ENCODE data around the gene TNNI3. TPM values are rescaled to one million over a fixed set of nuclear protein-coding genes. Genes with fewer than 3 reads are reported as not detected.

TNNI3 gene
- polyA plus RNA-seq, 1 of the 3 experiments (the other 2 are of a cell fraction), result 11.4 TPM

- no peaks in the 10 kb centered on the region for H3K79me2 ChIP-seq (ENCODE audit: insufficient read depth)
- H3K36me3 ChIP-seq (replicated peaks in 1 of 2; ENCODE audit: control insufficient read depth in 1 of 2, insufficient read depth in 2 of 2, low read length in 1 of 2), result no peaks in the 10 kb centered on the region
- H3K27me3 ChIP-seq (ENCODE audit: insufficient read depth), result peaks cover 9% of the 10 kb centered on the region; the same call in 1 of the 2 replicates
- ChIA-PET POLR2A (no interaction called here), CTCF (interaction anchor here (0.8 to 2.2 kb wide), 12 partner anchors 9 to 496 kb away, joined by 3 to 12 read pairs (median 4); partner anchors contain the start of gene PPP1R12C)
- H3K4me3 ChIP-seq (ENCODE audit: low read depth in 2 of 2, low read length in 1 of 2), result no peak overlapping the region
- H3K9me2 ChIP-seq, result no peaks in the 10 kb centered on the region
- peak; percentile 11 for DNase-seq
- H4K20me1 ChIP-seq (ENCODE audit: insufficient read depth), result no peaks in the 10 kb centered on the region
- peaks cover 0 to 4% of the 10 kb centered on the region in 2 experiments; a peak in 1 of 4 replicates for H3K4me1 ChIP-seq (ENCODE audit: control insufficient read depth in 1 of 2, insufficient read depth in 2 of 2, low read depth in 1 of 2, low read length in 1 of 2)
- TF ChIP-seq USF1 (IDR thresholded peaks at IDR 0.05; ENCODE audit: borderline replicate concordance, low read depth), result no peak
- TF ChIP-seq SIN3A (IDR thresholded peaks at IDR 0.05; ENCODE audit: borderline replicate concordance, low read depth, low read length), result no peak
- TF ChIP-seq YY1 (IDR thresholded peaks at IDR 0.05; ENCODE audit: low read depth), result no peak
- TF ChIP-seq CHD2 (IDR thresholded peaks at IDR 0.05; ENCODE audit: low read length, partially characterized antibody), result no peak
- TF ChIP-seq NFIC (IDR thresholded peaks at IDR 0.05; ENCODE audit: borderline replicate concordance), result no peak
- TF ChIP-seq ZBTB33 (IDR thresholded peaks at IDR 0.05; ENCODE audit: borderline replicate concordance, low read depth), result no peak
- no peak for TF ChIP-seq CTCF (IDR thresholded peaks at IDR 0.05)
- TF ChIP-seq RCOR1 (IDR thresholded peaks at IDR 0.05; ENCODE audit: low read length), result no peak
- no peak for TF ChIP-seq FOXJ3 (CRISPR knock-in tag; IDR thresholded peaks at IDR 0.05)
- H3K9me3 ChIP-seq, result no peaks in the 10 kb centered on the region
- no peak overlapping the region for H3K9ac ChIP-seq
- H3K27ac ChIP-seq (ENCODE audit: low read depth in 2 of 2, low read length in 1 of 2), result no peak overlapping the region
- H3K4me2 ChIP-seq, result no peak overlapping the region
- 64% methylated on average over 12 of the region's 17 CpGs for WGBS (ENCODE audit: low lambda C conversion rate)
- H3F3A ChIP-seq (replicated peaks; ENCODE audit: insufficient read depth), result peaks cover 4% of the 10 kb centered on the region
- H2AFZ ChIP-seq (ENCODE audit: low read depth), result no peak overlapping the region
Measured at GRCh38 chr19:55136399-55137102, 21.0 kb downstream of the TNNI3 start.

- no peak for DNase-seq
- H3K79me2 ChIP-seq (ENCODE audit: insufficient read depth), result no peaks in the 10 kb centered on the region
- H3K9me2 ChIP-seq, result no peaks in the 10 kb centered on the region
- no peaks in the 10 kb centered on the region for H4K20me1 ChIP-seq (ENCODE audit: insufficient read depth)
- H2AFZ ChIP-seq (ENCODE audit: low read depth), result no peak overlapping the region
- 19% methylated on average over 3 of the region's 3 CpGs for whole genome bisulfite sequencing (ENCODE audit: low lambda C conversion rate)
- no peaks in the 10 kb centered on the region for H3K9me3 ChIP-seq
- ChIA-PET CTCF (interaction anchor here (1.2 to 2.7 kb wide), 5 partner anchors 11 to 167 kb away, joined by 3 to 12 read pairs (median 8); partner anchors contain the start of gene PPP1R12C), POLR2A (no interaction called here)
- no peak overlapping the region for H3K4me3 ChIP-seq (ENCODE audit: low read depth in 2 of 2, low read length in 1 of 2)
- H3K4me1 ChIP-seq (ENCODE audit: control insufficient read depth in 1 of 2, insufficient read depth in 2 of 2, low read depth in 1 of 2, low read length in 1 of 2), result no peaks in the 10 kb centered on the region
- H3K4me2 ChIP-seq, result no peak overlapping the region
- no peak overlapping the region for H3K27ac ChIP-seq (ENCODE audit: low read depth in 2 of 2, low read length in 1 of 2)
- peaks cover 4% of the 10 kb centered on the region for H3F3A ChIP-seq (replicated peaks; ENCODE audit: insufficient read depth)
- H3K9ac ChIP-seq, result no peak overlapping the region
- TF ChIP-seq EZH2phosphoT487 (IDR thresholded peaks at IDR 0.05; ENCODE audit: borderline replicate concordance, low read depth), result no peak
- no peak for TF ChIP-seq JUND (IDR thresholded peaks at IDR 0.05)
- no peak for TF ChIP-seq GABPA (IDR thresholded peaks at IDR 0.05; ENCODE audit: low read depth)
- TF ChIP-seq USF2 (IDR thresholded peaks at IDR 0.05; ENCODE audit: borderline replicate concordance, low read depth, low read length), result no peak
- no peak for TF ChIP-seq FOSL2 (IDR thresholded peaks at IDR 0.05; ENCODE audit: borderline replicate concordance, low read depth)
- no peaks in the 10 kb centered on the region for H3K36me3 ChIP-seq (replicated peaks in 1 of 2; ENCODE audit: control insufficient read depth in 1 of 2, insufficient read depth in 2 of 2, low read length in 1 of 2)
- H3K27me3 ChIP-seq (ENCODE audit: insufficient read depth), result peaks cover 9% of the 10 kb centered on the region; the same call in 1 of the 2 replicates
Measured at GRCh38 chr19:55134736-55135135, 22.8 kb downstream of the TNNI3 start.

Data from SK-N-SH (cell line).